Tibial nerve (tissue), 3 donors: ENCODE results near the gene LIMS1.

Experiments
- EP300 ChIP-seq, 2 donors: sonication (generic); formaldehyde crosslinking; IDR thresholded peaks; one replicate each; pipeline ENCODE4 v1.6.1; 2017; ENCODE audit warnings: antibody characterized with exemption in 2 of 2, mild to moderate bottlenecking in 1 of 2
- POLR2A ChIP-seq, 2 donors: fragments of 450-650 bp; IDR thresholded peaks; one replicate each; pipeline ENCODE4 v1.6.1; 2017; ENCODE audit warnings: antibody characterized with exemption in 2 of 2, mild to moderate bottlenecking in 2 of 2, moderate library complexity in 2 of 2

DNA sequence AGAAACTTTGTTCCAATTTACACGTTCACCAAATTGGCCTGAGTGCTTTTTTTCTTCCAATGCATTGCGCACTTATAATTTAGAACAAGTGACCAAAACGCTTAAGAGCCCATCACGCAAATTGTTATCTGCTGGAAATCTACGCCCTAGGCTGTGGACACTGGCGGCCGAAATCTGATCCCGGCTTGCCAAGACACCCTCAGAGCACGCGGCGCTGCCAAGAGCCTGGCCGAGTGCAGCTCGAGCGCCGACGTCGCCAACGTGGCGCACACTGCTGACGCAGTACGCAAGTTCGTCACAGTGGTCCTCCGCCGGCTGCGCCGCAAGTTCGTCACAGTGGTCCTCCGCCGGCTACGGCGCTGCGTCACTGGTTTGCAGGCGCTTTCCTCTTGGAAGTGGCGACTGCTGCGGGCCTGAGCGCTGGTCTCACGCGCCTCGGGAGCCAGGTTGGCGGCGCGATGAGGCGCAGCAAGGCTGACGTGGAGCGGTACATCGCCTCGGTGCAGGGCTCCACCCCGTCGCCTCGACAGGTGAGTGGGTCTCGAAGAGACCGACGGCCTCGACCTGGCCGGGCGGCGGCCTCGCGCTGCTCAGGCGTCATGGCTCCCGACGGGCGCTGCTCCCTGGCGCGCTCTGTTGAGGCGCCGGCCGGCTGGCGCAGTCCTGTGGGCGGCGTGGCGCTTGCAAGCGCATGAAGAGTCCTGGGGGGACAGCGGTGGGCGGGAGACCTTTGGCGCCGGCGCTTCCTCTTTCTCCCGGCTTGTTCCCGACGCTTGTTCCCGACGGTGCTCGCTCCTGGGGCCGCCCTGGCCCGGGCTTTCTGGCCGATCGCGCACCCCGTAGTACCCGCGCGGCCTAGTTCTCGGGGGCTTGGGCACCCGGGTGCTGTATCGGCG, 185.1 kb downstream of the LIMS1 start, which contains the start of gene RANBP2:
- TF ChIP-seq EP300 (IDR thresholded peaks at IDR 0.05), result peak; percentile 89 to 99
- peak; percentile 92 to 94 for TF ChIP-seq POLR2A (IDR thresholded peaks at IDR 0.05)
